BJ (cell line): Measurements from ENCODE around the gene SLC25A41. TPM values are rescaled to one million over a fixed set of nuclear protein-coding genes. Genes with fewer than 3 reads are reported as not detected.

ENCODE experiments used
- CTCF ChIA-PET: fragments of 350-600 bp; formaldehyde crosslinking; extraction: SDS; loops from one replicate; lab custom pipeline; 2021; ENCODE audit warnings: antibody characterized with exemption, inconsistent platforms; lab: Yijun Ruan, JAX
- POLR2A ChIA-PET: fragments of 300-600 bp; sonication (Branson Sonifier 250); formaldehyde crosslinking; extraction: SDS; loops from one replicate; lab custom pipeline; 2021; ENCODE audit warnings: antibody characterized with exemption; lab: Charles Lee
- DNase-seq: peaks from one replicate; pipeline ENCODE4 v3.0.0-alpha.2; 2011; ENCODE audit warnings: low read depth
- H3K27me3 ChIP-seq: 2 replicates; pipeline ENCODE4 v1.6.0; 2011; ENCODE audit warnings: low read length; ENCODE audit not compliant: control insufficient read depth, insufficient read depth
- H3K36me3 ChIP-seq: 2 replicates; pipeline ENCODE4 v1.5.1; 2011; ENCODE audit warnings: low read length; ENCODE audit not compliant: control insufficient read depth, insufficient read depth
- H3K4me3 ChIP-seq: 2 replicates; pipeline ENCODE4 v1.5.1; 2011; ENCODE audit warnings: low read depth, mild to moderate bottlenecking, control low read depth, low read length
- polyA plus RNA-seq: library from polyadenylated mRNA; depleted of rRNA; stranded (reverse); fragments of >200 nt; gene quantifications from 2 replicates; pipeline ENCODE4 v1.2.3, GENCODE V29; 2011
- TF ChIP-seq, protein P1 (sequence below): IDR thresholded peaks from 2 replicates; pipeline ENCODE4 v1.5.1; 2011; ENCODE audit warnings: low read depth, mild to moderate bottlenecking, control low read depth, inconsistent platforms, low read length, moderate library complexity; ENCODE audit not compliant: insufficient read depth

Gene SLC25A41
- polyA plus RNA-seq, 1 experiment, result 0.05 TPM

- peaks cover 51% of the 10 kb centered on the region for H3K36me3 ChIP-seq
- H3K4me3 ChIP-seq, result no peak overlapping the region
- TF ChIP-seq, protein P1, sequence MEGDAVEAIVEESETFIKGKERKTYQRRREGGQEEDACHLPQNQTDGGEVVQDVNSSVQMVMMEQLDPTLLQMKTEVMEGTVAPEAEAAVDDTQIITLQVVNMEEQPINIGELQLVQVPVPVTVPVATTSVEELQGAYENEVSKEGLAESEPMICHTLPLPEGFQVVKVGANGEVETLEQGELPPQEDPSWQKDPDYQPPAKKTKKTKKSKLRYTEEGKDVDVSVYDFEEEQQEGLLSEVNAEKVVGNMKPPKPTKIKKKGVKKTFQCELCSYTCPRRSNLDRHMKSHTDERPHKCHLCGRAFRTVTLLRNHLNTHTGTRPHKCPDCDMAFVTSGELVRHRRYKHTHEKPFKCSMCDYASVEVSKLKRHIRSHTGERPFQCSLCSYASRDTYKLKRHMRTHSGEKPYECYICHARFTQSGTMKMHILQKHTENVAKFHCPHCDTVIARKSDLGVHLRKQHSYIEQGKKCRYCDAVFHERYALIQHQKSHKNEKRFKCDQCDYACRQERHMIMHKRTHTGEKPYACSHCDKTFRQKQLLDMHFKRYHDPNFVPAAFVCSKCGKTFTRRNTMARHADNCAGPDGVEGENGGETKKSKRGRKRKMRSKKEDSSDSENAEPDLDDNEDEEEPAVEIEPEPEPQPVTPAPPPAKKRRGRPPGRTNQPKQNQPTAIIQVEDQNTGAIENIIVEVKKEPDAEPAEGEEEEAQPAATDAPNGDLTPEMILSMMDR, result no peak
- DNase-seq, result no peak
- ChIA-PET POLR2A (no interaction called here), CTCF (no interaction called here)
- H3K27me3 ChIP-seq, result no peaks in the 10 kb centered on the region
Observed at GRCh38 chr19:6384381-6384780, 49.2 kb downstream of the SLC25A41 start.

GRCh38 chr19:6383188-6383587 is 50.4 kb downstream of the SLC25A41 start:
- CTCF ChIA-PET, result no interaction called here
- TF ChIP-seq, protein P1, result no peak
- DNase-seq, result no peak
- H3K4me3 ChIP-seq, result no peak overlapping the region
- H3K36me3 ChIP-seq, result peaks cover 47% of the 10 kb centered on the region
- POLR2A ChIA-PET, result no interaction called here
- no peaks in the 10 kb centered on the region for H3K27me3 ChIP-seq

DNA sequence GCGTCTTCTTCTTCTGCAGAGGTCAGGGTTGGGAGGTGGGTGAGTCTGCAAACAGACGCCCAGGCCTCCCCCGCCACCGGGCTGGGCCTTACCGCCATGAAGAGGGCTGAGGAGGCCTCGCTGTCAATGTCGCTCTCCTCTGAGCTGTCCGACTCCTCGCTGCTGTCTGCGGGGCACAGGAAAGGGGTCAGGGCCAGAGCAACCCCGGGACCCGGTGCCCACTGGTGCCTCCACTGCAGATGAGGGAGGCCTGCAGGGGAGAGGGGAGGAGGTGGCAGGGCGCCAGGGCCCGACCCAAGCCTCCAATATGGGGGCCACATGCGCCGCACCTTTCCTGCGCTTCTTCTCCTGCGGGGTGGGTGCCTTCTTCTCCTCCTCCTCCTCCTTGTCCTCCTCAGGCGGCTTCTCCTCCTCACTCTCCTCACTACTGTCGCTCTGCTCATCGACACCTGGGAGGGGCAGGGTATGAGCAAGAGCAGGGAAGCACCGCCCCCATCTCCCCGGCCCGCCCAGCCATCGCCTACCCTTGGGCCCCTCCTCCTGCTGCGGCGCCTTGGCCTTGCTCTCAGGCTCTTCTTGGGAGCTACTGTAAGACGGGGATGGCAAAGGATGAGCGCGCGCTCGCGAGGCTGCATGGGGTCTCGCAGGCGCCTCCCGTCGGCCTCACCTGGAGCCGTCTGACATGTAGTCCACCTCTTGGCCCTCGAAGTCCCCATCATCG is 52.4 kb downstream of the SLC25A41 start:
- Histone ChIP-seq H3K4me3 (no peak overlapping the region), H3K36me3 (peaks cover 35% of the 10 kb centered on the region), H3K27me3 (no peaks in the 10 kb centered on the region)
- CTCF ChIA-PET, result no interaction called here
- TF ChIP-seq, protein P1, result no peak
- DNase-seq, result no peak
- POLR2A ChIA-PET, result no interaction called here

- no peak overlapping the region for H3K4me3 ChIP-seq
- peaks cover 31% of the 10 kb centered on the region for H3K36me3 ChIP-seq
- TF ChIP-seq, protein P1, result no peak
- no peak for DNase-seq
- ChIA-PET CTCF (no interaction called here), POLR2A (no interaction called here)
- no peaks in the 10 kb centered on the region for H3K27me3 ChIP-seq
Observed at GRCh38 chr19:6379744-6380143, 53.8 kb downstream of the SLC25A41 start.

DNA sequence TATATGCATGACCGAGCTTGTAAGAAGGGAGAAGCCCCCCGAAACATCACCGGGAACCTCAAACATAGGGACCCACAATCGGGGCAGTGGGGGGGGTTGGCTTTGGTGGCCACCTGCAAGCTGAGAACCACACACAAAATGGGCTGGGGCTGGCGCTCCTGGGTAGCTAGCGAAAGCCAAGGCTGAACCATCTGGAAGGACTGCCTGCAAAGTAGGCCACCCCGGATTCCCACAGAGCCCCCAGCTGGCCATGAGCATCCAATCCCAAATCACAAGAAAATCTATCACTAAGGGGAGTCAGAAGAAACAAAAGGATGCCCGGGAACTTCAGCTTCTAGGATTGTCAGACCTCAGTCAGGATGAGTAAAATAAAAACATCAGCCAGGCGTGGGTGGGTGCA is 55.1 kb downstream of the SLC25A41 start:
- POLR2A ChIA-PET, result no interaction called here
- TF ChIP-seq, protein P1, result no peak
- peaks cover 29% of the 10 kb centered on the region for H3K36me3 ChIP-seq
- no peaks in the 10 kb centered on the region for H3K27me3 ChIP-seq
- CTCF ChIA-PET, result no interaction called here
- no peak overlapping the region for H3K4me3 ChIP-seq
- DNase-seq, result no peak
